CD4-positive, alpha-beta T cell (primary cell): Measurements from ENCODE around the gene TUSC7. TPM values are rescaled to one million over a fixed set of nuclear protein-coding genes. Genes with fewer than 3 reads are reported as not detected.

Experiments used
- ATAC-seq: fragments of 200-7000 bp; cut with Tn5 transposase; one replicate; pipeline ENCODE4 v1.10.0; 2022; ENCODE audit warnings: mild to moderate bottlenecking; ENCODE audit not compliant: poor library complexity
- CTCF ChIA-PET: fragments of 350-600 bp; sonication (Branson Sonifier 250); formaldehyde crosslinking; loops from one replicate; lab custom pipeline; 2021; ENCODE audit warnings: antibody characterized with exemption, inconsistent platforms; lab: Charles Lee
- POLR2A ChIA-PET: fragments of 350-600 bp; sonication (Branson Sonifier 250); formaldehyde crosslinking; loops from one replicate; lab custom pipeline; 2021; ENCODE audit warnings: antibody characterized with exemption, inconsistent platforms; lab: Charles Lee
- DNase-seq, 14 experiments: peaks; one replicate each; pipeline ENCODE4 v3.0.0-alpha.2; 2013 to 2020; ENCODE audit warnings: mixed read lengths in 2 of 14
- H3K27ac ChIP-seq, 2 donors: one replicate each; pipeline versions ENCODE4 v1.5.1 to v1.7.0; 2013; ENCODE audit warnings: low read length in 2 of 2, low read depth in 1 of 2, mild to moderate bottlenecking in 1 of 2
- H3K27me3 ChIP-seq, 2 experiments: 1 replicate in 1 of 2; 2 replicates in 1 of 2; pipeline versions ENCODE4 v1.6.1 to v1.7.0; 2013; ENCODE audit warnings: low read length in 2 of 2, control low read depth in 1 of 2, mild to moderate bottlenecking in 1 of 2, moderate library complexity in 1 of 2; ENCODE audit not compliant: insufficient read depth in 2 of 2, control insufficient read depth in 1 of 2
- H3K36me3 ChIP-seq: one replicate; pipeline ENCODE4 v1.6.1; 2013; ENCODE audit warnings: low read length, control low read depth; ENCODE audit not compliant: insufficient read depth
- H3K4me1 ChIP-seq: one replicate; pipeline ENCODE4 v1.6.1; 2013; ENCODE audit warnings: low read length, control low read depth; ENCODE audit not compliant: insufficient read depth
- H3K4me3 ChIP-seq: one replicate; pipeline ENCODE4 v1.5.1; 2013; ENCODE audit warnings: mild to moderate bottlenecking, low read length, moderate library complexity
- H3K9me3 ChIP-seq, 2 experiments: 1 replicate in 1 of 2; 2 replicates in 1 of 2; pipeline versions ENCODE4 v1.6.1 to v1.7.0; 2013; ENCODE audit warnings: low read length in 2 of 2, mild to moderate bottlenecking in 2 of 2, control low read depth in 1 of 2, moderate library complexity in 1 of 2; ENCODE audit not compliant: control insufficient read depth in 1 of 2, insufficient read depth in 1 of 2
- H3K27ac Mint-ChIP-seq: one replicate; pipeline ENCODE4 v1.8.0; 2020; ENCODE audit warnings: mixed read lengths
- H3K27me3 Mint-ChIP-seq: one replicate; pipeline ENCODE4 v1.8.0; 2021; ENCODE audit warnings: mixed read lengths
- H3K36me3 Mint-ChIP-seq: one replicate; pipeline ENCODE4 v1.8.0; 2021; ENCODE audit warnings: low read depth, mixed read lengths
- H3K4me1 Mint-ChIP-seq: one replicate; pipeline ENCODE4 v1.8.0; 2021; ENCODE audit warnings: low read depth, mixed read lengths
- H3K4me3 Mint-ChIP-seq: one replicate; pipeline ENCODE4 v1.8.0; 2020; ENCODE audit warnings: mild to moderate bottlenecking, mixed read lengths
- H3K9me3 Mint-ChIP-seq: one replicate; pipeline ENCODE4 v1.8.0; 2020; ENCODE audit warnings: mixed read lengths
- intact Hi-C, 2 experiments: fragments of 100-400 bp; cut with DNase I in 1 of 2; cut with micrococcal nuclease in 1 of 2; formaldehyde crosslinking; loops; one replicate each; pipeline versions ENCODE4 v1.15.1 to v1.9.0; 2023 to 2025; cut with DNase I, micrococcal nuclease
- total RNA-seq, 174 experiments: library from RNA in 2 of 174; stranded (reverse) in 2 of 174; gene quantifications; one replicate each; pipeline ENCODE4 v1.2.3 and lab custom pipeline; 2021 to 2026
- TF ChIP-seq, protein P1 (sequence below): fragments of 200-600 bp; IDR thresholded peaks from one replicate; pipeline ENCODE4 v1.8.0; 2022; ENCODE audit warnings: antibody characterized with exemption, mild to moderate bottlenecking

Gene TUSC7
- total RNA-seq, 2 experiments from 2014 or later, result not detected

DNA sequence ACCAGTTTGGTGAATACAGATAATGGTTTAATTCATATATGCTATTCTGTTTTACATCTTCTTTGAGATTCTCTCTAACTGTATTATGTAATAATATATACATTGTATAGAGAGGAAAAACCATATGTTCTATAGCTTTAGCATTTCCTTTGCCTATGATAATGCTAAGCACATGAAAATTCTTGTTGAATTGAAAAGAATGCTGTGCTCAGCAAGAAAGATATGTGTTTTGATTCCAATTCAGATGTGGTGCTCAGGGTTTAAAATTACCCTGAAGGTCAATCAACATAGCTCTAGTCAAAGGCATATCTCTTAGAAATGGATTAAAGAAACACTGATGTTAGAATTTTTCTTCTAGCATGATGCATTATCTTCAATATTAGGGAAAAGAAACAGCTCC is 8.5 kb upstream of the TUSC7 start:
- CTCF ChIA-PET, result no interaction called here
- TF ChIP-seq, protein P1, sequence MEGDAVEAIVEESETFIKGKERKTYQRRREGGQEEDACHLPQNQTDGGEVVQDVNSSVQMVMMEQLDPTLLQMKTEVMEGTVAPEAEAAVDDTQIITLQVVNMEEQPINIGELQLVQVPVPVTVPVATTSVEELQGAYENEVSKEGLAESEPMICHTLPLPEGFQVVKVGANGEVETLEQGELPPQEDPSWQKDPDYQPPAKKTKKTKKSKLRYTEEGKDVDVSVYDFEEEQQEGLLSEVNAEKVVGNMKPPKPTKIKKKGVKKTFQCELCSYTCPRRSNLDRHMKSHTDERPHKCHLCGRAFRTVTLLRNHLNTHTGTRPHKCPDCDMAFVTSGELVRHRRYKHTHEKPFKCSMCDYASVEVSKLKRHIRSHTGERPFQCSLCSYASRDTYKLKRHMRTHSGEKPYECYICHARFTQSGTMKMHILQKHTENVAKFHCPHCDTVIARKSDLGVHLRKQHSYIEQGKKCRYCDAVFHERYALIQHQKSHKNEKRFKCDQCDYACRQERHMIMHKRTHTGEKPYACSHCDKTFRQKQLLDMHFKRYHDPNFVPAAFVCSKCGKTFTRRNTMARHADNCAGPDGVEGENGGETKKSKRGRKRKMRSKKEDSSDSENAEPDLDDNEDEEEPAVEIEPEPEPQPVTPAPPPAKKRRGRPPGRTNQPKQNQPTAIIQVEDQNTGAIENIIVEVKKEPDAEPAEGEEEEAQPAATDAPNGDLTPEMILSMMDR, result no peak
- ATAC-seq, result no peak

DNA sequence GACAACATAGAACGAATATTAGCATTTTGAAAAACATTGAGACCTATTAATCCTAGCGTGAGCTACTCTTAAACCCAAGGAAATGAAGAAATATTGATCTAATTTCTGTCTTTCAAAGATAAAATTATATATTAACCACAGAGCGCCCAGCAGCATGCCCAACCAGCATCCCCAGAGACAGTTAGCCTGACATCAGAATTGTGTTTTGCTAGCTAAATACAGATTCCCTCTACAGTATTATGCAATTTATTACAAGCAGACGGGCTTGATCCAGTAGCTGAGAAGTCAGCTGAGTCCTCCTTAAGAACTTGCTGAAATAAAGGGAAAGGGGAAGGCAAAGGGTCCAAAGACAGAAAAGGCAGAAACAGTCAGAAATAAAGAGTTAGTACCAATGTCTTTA is 7.2 kb upstream of the TUSC7 start:
- no peak overlapping the region for H3K27ac Mint-ChIP-seq
- CTCF ChIA-PET, result no interaction called here
- POLR2A ChIA-PET, result no interaction called here
- ATAC-seq, result no peak
- no peaks in the 10 kb centered on the region for H3K9me3 Mint-ChIP-seq
- H3K4me3 Mint-ChIP-seq, result no peak overlapping the region
- intact Hi-C loops, result no loop called here
- no peaks in the 10 kb centered on the region for H3K36me3 ChIP-seq
- TF ChIP-seq, protein P1, result no peak
- no peaks in the 10 kb centered on the region for H3K36me3 Mint-ChIP-seq
- no peak for DNase-seq
- no peak overlapping the region for H3K27ac ChIP-seq
- no peaks in the 10 kb centered on the region for H3K27me3 Mint-ChIP-seq
- H3K4me1 ChIP-seq, result no peaks in the 10 kb centered on the region
- no peaks in the 10 kb centered on the region for H3K4me1 Mint-ChIP-seq
- H3K9me3 ChIP-seq, result no peaks in the 10 kb centered on the region
- no peak overlapping the region for H3K4me3 ChIP-seq
- no peaks in the 10 kb centered on the region for H3K27me3 ChIP-seq

More for the DNA sequence above, 8.5 kb upstream of the TUSC7 start:
- H3K27me3 ChIP-seq, result no peaks in the 10 kb centered on the region
- POLR2A ChIA-PET, result no interaction called here
- H3K4me3 ChIP-seq, result no peak overlapping the region
- H3K4me1 Mint-ChIP-seq, result no peaks in the 10 kb centered on the region
- no peak for DNase-seq
- H3K27me3 Mint-ChIP-seq, result no peaks in the 10 kb centered on the region
- H3K9me3 ChIP-seq, result no peaks in the 10 kb centered on the region
- H3K27ac Mint-ChIP-seq, result no peak overlapping the region
- H3K9me3 Mint-ChIP-seq, result peaks cover 4% of the 10 kb centered on the region
- no peaks in the 10 kb centered on the region for H3K36me3 Mint-ChIP-seq
- no peaks in the 10 kb centered on the region for H3K36me3 ChIP-seq
- no peak overlapping the region for H3K27ac ChIP-seq
- H3K4me1 ChIP-seq, result no peaks in the 10 kb centered on the region
- no peak overlapping the region for H3K4me3 Mint-ChIP-seq
- intact Hi-C loops, result no loop called here

DNA sequence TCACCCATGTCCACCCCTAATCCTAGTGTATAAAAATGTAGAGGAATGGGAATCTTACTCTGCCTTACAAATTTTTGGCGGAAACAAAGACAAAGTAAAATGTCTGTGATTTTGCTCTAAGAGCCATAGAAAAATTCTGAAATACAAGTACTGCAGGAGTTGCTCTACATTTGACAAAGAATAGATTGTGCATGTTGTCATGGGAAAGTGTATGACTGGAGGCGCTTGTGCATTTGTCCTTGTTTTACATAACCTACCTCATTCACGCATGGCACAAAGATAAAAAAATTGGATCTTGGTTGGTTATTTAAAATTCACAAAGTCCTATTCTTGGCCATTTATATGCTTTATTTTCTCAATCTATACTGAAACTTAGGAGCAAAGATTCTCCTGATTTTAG is 2.0 kb upstream of the TUSC7 start:
- H3K4me3 ChIP-seq, result no peak overlapping the region
- CTCF ChIA-PET, result no interaction called here
- no peaks in the 10 kb centered on the region for H3K27me3 Mint-ChIP-seq
- no peaks in the 10 kb centered on the region for H3K27me3 ChIP-seq
- no peaks in the 10 kb centered on the region for H3K4me1 Mint-ChIP-seq
- H3K36me3 ChIP-seq, result no peaks in the 10 kb centered on the region
- H3K9me3 ChIP-seq, result no peaks in the 10 kb centered on the region
- no peak overlapping the region for H3K4me3 Mint-ChIP-seq
- POLR2A ChIA-PET, result no interaction called here
- no peak for DNase-seq
- intact Hi-C loops, result no loop called here
- no peak overlapping the region for H3K27ac Mint-ChIP-seq
- H3K4me1 ChIP-seq, result no peaks in the 10 kb centered on the region
- no peaks in the 10 kb centered on the region for H3K36me3 Mint-ChIP-seq
- TF ChIP-seq, protein P1, result no peak
- no peak for ATAC-seq
- H3K27ac ChIP-seq, result no peak overlapping the region
- peaks cover 1% of the 10 kb centered on the region for H3K9me3 Mint-ChIP-seq
